Activated naive CD4-positive, alpha-beta T cell treated with anti-CD3 and anti-CD28 coated beads for 36 hours (primary cell): Measurements from ENCODE around the gene SMS. TPM values are rescaled to one million over a fixed set of nuclear protein-coding genes. Genes with fewer than 3 reads are reported as not detected.

ENCODE experiments used
- CTCF ChIA-PET: fragments of 350-600 bp; sonication (Branson Sonifier 250); formaldehyde crosslinking; loops from one replicate; lab custom pipeline; 2021; ENCODE audit warnings: antibody characterized with exemption; lab: Charles Lee
- DNase-seq: peaks from one replicate; pipeline ENCODE4 v3.0.0-alpha.2; 2020
- H3K27ac Mint-ChIP-seq: one replicate; pipeline ENCODE4 v1.8.0; 2021; ENCODE audit warnings: mild to moderate bottlenecking, mixed read lengths
- H3K27me3 Mint-ChIP-seq: one replicate; pipeline ENCODE4 v1.8.0; 2021; ENCODE audit warnings: low read depth, mixed read lengths
- H3K36me3 Mint-ChIP-seq: one replicate; pipeline ENCODE4 v1.8.0; 2021; ENCODE audit warnings: low read depth, mixed read lengths
- H3K4me1 Mint-ChIP-seq: one replicate; pipeline ENCODE4 v1.8.0; 2021; ENCODE audit warnings: low read depth, mixed read lengths
- H3K4me3 Mint-ChIP-seq: one replicate; pipeline ENCODE4 v1.8.0; 2021; ENCODE audit warnings: mild to moderate bottlenecking, moderate library complexity, mixed read lengths
- H3K9me3 Mint-ChIP-seq: one replicate; pipeline ENCODE4 v1.8.0; 2021; ENCODE audit warnings: mixed read lengths
- intact Hi-C: fragments of 100-400 bp; cut with micrococcal nuclease; formaldehyde crosslinking; loops from one replicate; pipeline ENCODE4 v1.15.1; 2023
- total RNA-seq, 2 experiments: library from RNA; stranded (reverse); gene quantifications; one replicate each; pipeline ENCODE4 v1.2.3, GENCODE V29; 2021

SMS gene
- total RNA-seq, 2 experiments from 2014 or later: 148 to 156 TPM

- Mint-ChIP-seq H3K4me3 (no peak overlapping the region), H3K27me3 (no peaks in the 10 kb centered on the region), H3K4me1 (peaks cover 32% of the 10 kb centered on the region), H3K9me3 (no peaks in the 10 kb centered on the region), H3K27ac (no peak overlapping the region), H3K36me3 (peaks cover 21% of the 10 kb centered on the region)
- DNase-seq: no peak
- CTCF ChIA-PET: no interaction called here
- intact Hi-C loops: loop anchor here (5.0 to 10.0 kb wide), 2 partner anchors 1446 to 1692 kb away; no protein-coding TSS in a partner anchor
Measured at GRCh38 chrX:21970326-21970725, 29.8 kb downstream of the SMS start.

- no peaks in the 10 kb centered on the region for H3K27me3 Mint-ChIP-seq
- peaks cover 35% of the 10 kb centered on the region for H3K4me1 Mint-ChIP-seq
- H3K27ac Mint-ChIP-seq: peak overlapping the region; percentile 68
- intact Hi-C loops: loop anchor here (5.0 to 10.0 kb wide), 2 partner anchors 1447 to 1690 kb away; no protein-coding TSS in a partner anchor
- H3K36me3 Mint-ChIP-seq: peaks cover 28% of the 10 kb centered on the region
- H3K4me3 Mint-ChIP-seq: no peak overlapping the region
- CTCF ChIA-PET: interaction anchor here (0.6 to 1.4 kb wide), 4 partner anchors 12 to 1017 kb away, joined by 3 to 9 read pairs (median 3); no protein-coding TSS in a partner anchor
- H3K9me3 Mint-ChIP-seq: no peaks in the 10 kb centered on the region
- DNase-seq: no peak
Measured at GRCh38 chrX:21972046-21972445, 31.5 kb downstream of the SMS start.

- CTCF ChIA-PET: interaction anchor here (0.6 to 1.4 kb wide), 4 partner anchors 13 to 1016 kb away, joined by 3 to 9 read pairs (median 3); no protein-coding TSS in a partner anchor
- no peaks in the 10 kb centered on the region for H3K27me3 Mint-ChIP-seq
- peaks cover 32% of the 10 kb centered on the region for H3K36me3 Mint-ChIP-seq
- no peaks in the 10 kb centered on the region for H3K9me3 Mint-ChIP-seq
- intact Hi-C loops: loop anchor here (1.0 to 10.0 kb wide), 3 partner anchors 133 to 1690 kb away; partner anchors contain the start of gene MBTPS2
- peaks cover 35% of the 10 kb centered on the region for H3K4me1 Mint-ChIP-seq
- H3K27ac Mint-ChIP-seq: peak overlapping the region; percentile 87
- DNase-seq: peak; percentile 64
- no peak overlapping the region for H3K4me3 Mint-ChIP-seq
Measured at GRCh38 chrX:21972721-21973120, 32.2 kb downstream of the SMS start.

GRCh38 chrX:21973321-21974010, 33.0 kb downstream of the SMS start:
- peaks cover 35% of the 10 kb centered on the region for H3K4me1 Mint-ChIP-seq
- H3K9me3 Mint-ChIP-seq: no peaks in the 10 kb centered on the region
- H3K27ac Mint-ChIP-seq: peak overlapping the region; percentile 87
- H3K36me3 Mint-ChIP-seq: peaks cover 34% of the 10 kb centered on the region
- no peak for DNase-seq
- CTCF ChIA-PET: interaction anchor here (0.6 to 1.3 kb wide), 2 partner anchors 12 to 186 kb away, joined by 3 to 4 read pairs; no protein-coding TSS in a partner anchor
- no peaks in the 10 kb centered on the region for H3K27me3 Mint-ChIP-seq
- H3K4me3 Mint-ChIP-seq: no peak overlapping the region
- intact Hi-C loops: loop anchor here (1.0 to 10.0 kb wide), 5 partner anchors 33 to 1689 kb away; partner anchors contain the start of genes MBTPS2 and SMS

GRCh38 chrX:21974011-21974385, 33.5 kb downstream of the SMS start:
- DNase-seq: no peak
- H3K36me3 Mint-ChIP-seq: peaks cover 34% of the 10 kb centered on the region
- H3K9me3 Mint-ChIP-seq: no peaks in the 10 kb centered on the region
- H3K4me1 Mint-ChIP-seq: peaks cover 35% of the 10 kb centered on the region
- CTCF ChIA-PET: interaction anchor here (1.3 kb wide), 1 partner anchor 12 kb away, joined by 4 read pairs; no protein-coding TSS in a partner anchor
- H3K4me3 Mint-ChIP-seq: peak overlapping the region; percentile 21
- peak overlapping the region; percentile 81 for H3K27ac Mint-ChIP-seq
- H3K27me3 Mint-ChIP-seq: no peaks in the 10 kb centered on the region
- intact Hi-C loops: loop anchor here (1.0 to 10.0 kb wide), 4 partner anchors 34 to 1688 kb away; partner anchors contain the start of gene SMS

- DNase-seq: no peak
- H3K4me1 Mint-ChIP-seq: peaks cover 35% of the 10 kb centered on the region
- no peak overlapping the region for H3K4me3 Mint-ChIP-seq
- H3K9me3 Mint-ChIP-seq: no peaks in the 10 kb centered on the region
- CTCF ChIA-PET: interaction anchor here (0.9 to 1.0 kb wide), 2 partner anchors 134 to 136 kb away, joined by 3 read pairs; partner anchors contain the start of gene MBTPS2
- H3K36me3 Mint-ChIP-seq: peaks cover 30% of the 10 kb centered on the region
- no peak overlapping the region for H3K27ac Mint-ChIP-seq
- no peaks in the 10 kb centered on the region for H3K27me3 Mint-ChIP-seq
- intact Hi-C loops: loop anchor here (10.0 kb wide), 1 partner anchor 1450 kb away; no protein-coding TSS in a partner anchor
Measured at GRCh38 chrX:21975242-21975641, 34.7 kb downstream of the SMS start.

- intact Hi-C loops: loop anchor here (10.0 kb wide), 1 partner anchor 1451 kb away; no protein-coding TSS in a partner anchor
- H3K27me3 Mint-ChIP-seq: no peaks in the 10 kb centered on the region
- no peak overlapping the region for H3K4me3 Mint-ChIP-seq
- CTCF ChIA-PET: interaction anchor here (0.9 kb wide), 1 partner anchor 134 kb away, joined by 3 read pairs; no protein-coding TSS in a partner anchor
- H3K9me3 Mint-ChIP-seq: no peaks in the 10 kb centered on the region
- no peak for DNase-seq
- no peak overlapping the region for H3K27ac Mint-ChIP-seq
- peaks cover 30% of the 10 kb centered on the region for H3K36me3 Mint-ChIP-seq
- peaks cover 35% of the 10 kb centered on the region for H3K4me1 Mint-ChIP-seq
Measured at GRCh38 chrX:21975812-21976211, 35.3 kb downstream of the SMS start.

GRCh38 chrX:21978346-21978745, 37.8 kb downstream of the SMS start:
- Mint-ChIP-seq H3K36me3 (peaks cover 26% of the 10 kb centered on the region), H3K9me3 (no peaks in the 10 kb centered on the region), H3K27me3 (no peaks in the 10 kb centered on the region), H3K4me3 (no peak overlapping the region), H3K27ac (no peak overlapping the region), H3K4me1 (peaks cover 15% of the 10 kb centered on the region)
- intact Hi-C loops: loop anchor here (10.0 kb wide), 1 partner anchor 1454 kb away; no protein-coding TSS in a partner anchor
- CTCF ChIA-PET: no interaction called here
- no peak for DNase-seq

- no peak for DNase-seq
- Mint-ChIP-seq H3K27ac (no peak overlapping the region), H3K36me3 (peaks cover 16% of the 10 kb centered on the region), H3K27me3 (no peaks in the 10 kb centered on the region), H3K4me3 (no peak overlapping the region), H3K4me1 (no peaks in the 10 kb centered on the region), H3K9me3 (no peaks in the 10 kb centered on the region)
- CTCF ChIA-PET: no interaction called here
- intact Hi-C loops: loop anchor here (10.0 kb wide), 1 partner anchor 328 kb away; the partner anchor contains the start of gene KLHL34
Measured at GRCh38 chrX:21982311-21982710, 41.8 kb downstream of the SMS start.

GRCh38 chrX:21985332-21985777, 44.8 kb downstream of the SMS start:
- Mint-ChIP-seq H3K27me3 (no peaks in the 10 kb centered on the region), H3K4me1 (peaks cover 14% of the 10 kb centered on the region), H3K27ac (peak overlapping the region; percentile 8), H3K9me3 (no peaks in the 10 kb centered on the region), H3K36me3 (peaks cover 22% of the 10 kb centered on the region), H3K4me3 (no peak overlapping the region)
- DNase-seq: peak; percentile 77
- intact Hi-C loops: loop anchor here (1.0 to 10.0 kb wide), 6 partner anchors 81 to 1677 kb away; partner anchors contain the start of gene KLHL34
- CTCF ChIA-PET: interaction anchor here (0.6 to 2.5 kb wide), 26 partner anchors 9 to 1332 kb away, joined by 3 to 27 read pairs (median 4); no protein-coding TSS in a partner anchor

- peaks cover 26% of the 10 kb centered on the region for H3K36me3 Mint-ChIP-seq
Measured at GRCh38 chrX:21986596-21986995, 46.1 kb downstream of the SMS start.

GRCh38 chrX:21989384-21989783, 48.9 kb downstream of the SMS start:
- intact Hi-C loops: loop anchor here (5.0 to 10.0 kb wide), 2 partner anchors 335 to 1673 kb away; partner anchors contain the start of gene KLHL34
- Mint-ChIP-seq H3K27ac (peak overlapping the region; percentile 78), H3K36me3 (peaks cover 40% of the 10 kb centered on the region), H3K4me3 (no peak overlapping the region), H3K27me3 (no peaks in the 10 kb centered on the region), H3K9me3 (no peaks in the 10 kb centered on the region), H3K4me1 (peaks cover 34% of the 10 kb centered on the region)
- DNase-seq: peak; percentile 34
- CTCF ChIA-PET: no interaction called here

More at GRCh38 chrX:21986596-21986995, 46.1 kb downstream of the SMS start:
- Mint-ChIP-seq H3K9me3 (no peaks in the 10 kb centered on the region), H3K27ac (no peak overlapping the region), H3K27me3 (no peaks in the 10 kb centered on the region), H3K4me3 (no peak overlapping the region), H3K4me1 (peaks cover 26% of the 10 kb centered on the region)
- CTCF ChIA-PET: interaction anchor here (0.7 to 2.5 kb wide), 2 partner anchors 120 to 149 kb away, joined by 3 to 27 read pairs; no protein-coding TSS in a partner anchor
- intact Hi-C loops: loop anchor here (5.0 to 10.0 kb wide), 2 partner anchors 332 to 1676 kb away; partner anchors contain the start of gene KLHL34
- DNase-seq: no peak
